A549 (cell line): ENCODE data around the gene MYO15B. TPM values are rescaled to one million over a fixed set of nuclear protein-coding genes. Genes with fewer than 3 reads are reported as not detected.

ENCODE experiments used
- ATAC-seq, 2 experiments: fragments of 200-7000 bp in 1 of 2; fragments of >200 bp in 1 of 2; cut with Nextera tagmentation in 1 of 2; cut with Tn5 transposase in 1 of 2; 3 replicates each; pipeline versions ENCODE4 v1.8.0 to v1.9.1; 2018 to 2020; ENCODE audit warnings: mild to moderate bottlenecking in 1 of 2, moderate library complexity in 1 of 2
- CTCF ChIA-PET: fragments of 300-600 bp; sonication (Branson Sonifier 250); formaldehyde crosslinking; extraction: SDS; loops from one replicate; lab custom pipeline; 2021; ENCODE audit warnings: antibody characterized with exemption, inconsistent platforms; lab: Yijun Ruan, JAX
- POLR2A ChIA-PET: fragments of 350-600 bp; formaldehyde crosslinking; extraction: SDS; loops from one replicate; lab custom pipeline; 2021; ENCODE audit warnings: antibody characterized with exemption, inconsistent platforms; lab: Yijun Ruan, JAX
- DNase-seq, 2 experiments: peaks; one replicate each; pipeline versions ENCODE4 v3.0.0 to v3.0.0-alpha.2; 2011 to 2016; ENCODE audit warnings: low read depth in 1 of 2, low spot score in 1 of 2
- FAIRE-seq: peaks from 2 replicates; lab custom pipeline; 2011; peaks lifted over from hg19 to GRCh38; lab: Jason Lieb, UNC
- H3K27ac ChIP-seq, 2 experiments: fragments of >200 bp; sonication (Bioruptor Twin); formaldehyde crosslinking; 3 replicates each; pipeline ENCODE4 v1.5.1; 2016 to 2017
- H3K4me1 ChIP-seq: fragments of >200 bp; sonication (Bioruptor Twin); formaldehyde crosslinking; 3 replicates; pipeline ENCODE4 v1.6.1; 2016
- H3K4me2 ChIP-seq: fragments of >200 bp; sonication (Bioruptor Twin); formaldehyde crosslinking; 3 replicates; pipeline ENCODE4 v1.6.1; 2016
- H3K4me3 ChIP-seq: fragments of >200 bp; sonication (Bioruptor Twin); formaldehyde crosslinking; 3 replicates; pipeline ENCODE4 v1.5.1; 2016
- H3K9me3 ChIP-seq: fragments of >200 bp; sonication (Bioruptor Twin); formaldehyde crosslinking; 3 replicates; pipeline ENCODE4 v1.6.1; 2016
- CBX2 ChIP-seq: fragments of 200-600 bp; sonication (generic); IDR thresholded peaks from 2 replicates; pipeline ENCODE4 v1.6.1; 2016; ENCODE audit warnings: low read depth, mild to moderate bottlenecking, borderline replicate concordance
- CBX8 ChIP-seq: fragments of 200-600 bp; sonication (generic); IDR thresholded peaks from 2 replicates; pipeline ENCODE4 v1.6.1; 2016
- CEBPB ChIP-seq, 2 experiments: fragments of >200 bp in 1 of 2; sonication (Bioruptor Twin) in 1 of 2; formaldehyde crosslinking in 1 of 2; IDR thresholded peaks; 2 replicates each; pipeline ENCODE4 v1.6.1; 2012 to 2016
- CHD2 ChIP-seq: fragments of 150-350 bp; IDR thresholded peaks from 2 replicates; pipeline ENCODE4 v1.6.1; 2014; ENCODE audit warnings: low read length; ENCODE audit not compliant: partially characterized antibody
- CHD4 ChIP-seq: fragments of 200-600 bp; sonication (generic); IDR thresholded peaks from 2 replicates; pipeline ENCODE4 v1.6.1; 2016; ENCODE audit warnings: antibody characterized with exemption, mild to moderate bottlenecking, borderline replicate concordance
- CTCF ChIP-seq: fragments of >200 bp; sonication (Bioruptor Twin); formaldehyde crosslinking; IDR thresholded peaks from 3 replicates; pipeline ENCODE4 v1.5.1; 2016
- EHMT2 ChIP-seq: fragments of 200-600 bp; sonication (generic); IDR thresholded peaks from 2 replicates; pipeline ENCODE4 v1.6.1; 2016; ENCODE audit warnings: antibody characterized with exemption, low read depth, mild to moderate bottlenecking, moderate library complexity
- ELK1 ChIP-seq: fragments of 150-350 bp; IDR thresholded peaks from 2 replicates; pipeline ENCODE4 v1.6.1; 2014; ENCODE audit warnings: low read depth, mild to moderate bottlenecking, low read length
- ESRRA ChIP-seq: fragments of 150-350 bp; IDR thresholded peaks from 2 replicates; pipeline ENCODE4 v1.6.1; 2014; ENCODE audit warnings: mild to moderate bottlenecking, low read length, borderline replicate concordance
- FOSB ChIP-seq: fragments of 250-450 bp; sonication (Bioruptor Pico); IDR thresholded peaks from 2 replicates; pipeline ENCODE4 v1.5.0; 2020; ENCODE audit warnings: mild to moderate bottlenecking, moderate library complexity
- FOXS1 ChIP-seq: fragments of 250-450 bp; sonication (Bioruptor Pico); IDR thresholded peaks from 2 replicates; pipeline ENCODE4 v1.5.0; 2020; ENCODE audit warnings: mild to moderate bottlenecking, moderate library complexity
- GATA3 ChIP-seq: IDR thresholded peaks from 2 replicates; pipeline ENCODE4 v1.6.1; 2012; ENCODE audit warnings: borderline replicate concordance
- HEYL ChIP-seq: fragments of 250-450 bp; sonication (Bioruptor Pico); IDR thresholded peaks from 2 replicates; pipeline ENCODE4 v1.8.0; 2021; ENCODE audit warnings: mild to moderate bottlenecking, moderate library complexity
- HOXB13 ChIP-seq: fragments of 250-450 bp; sonication (Bioruptor Pico); IDR thresholded peaks from 2 replicates; pipeline ENCODE4 v1.5.0; 2020; ENCODE audit warnings: low read depth, mild to moderate bottlenecking, moderate library complexity
- HOXB5 ChIP-seq: fragments of 250-450 bp; sonication (Bioruptor Pico); IDR thresholded peaks from 2 replicates; pipeline ENCODE4 v1.5.0; 2020; ENCODE audit warnings: mild to moderate bottlenecking, moderate library complexity
- JUNB ChIP-seq: fragments of >200 bp; sonication (Bioruptor Twin); formaldehyde crosslinking; IDR thresholded peaks from 2 replicates; pipeline ENCODE4 v1.6.1; 2016
- KDM1A ChIP-seq: fragments of 200-600 bp; sonication (generic); IDR thresholded peaks from 2 replicates; pipeline ENCODE4 v1.6.1; 2016; ENCODE audit warnings: low read depth, mild to moderate bottlenecking
- KDM5A ChIP-seq: fragments of 200-600 bp; sonication (generic); IDR thresholded peaks from 2 replicates; pipeline ENCODE4 v1.6.1; 2016; ENCODE audit warnings: antibody characterized with exemption, mild to moderate bottlenecking
- MAFK ChIP-seq: fragments of 450-650 bp; IDR thresholded peaks from 2 replicates; pipeline ENCODE4 v1.6.1; 2014; ENCODE audit not compliant: partially characterized antibody
- MAZ ChIP-seq: fragments of 150-350 bp; IDR thresholded peaks from 2 replicates; pipeline ENCODE4 v1.6.1; 2014; ENCODE audit warnings: antibody characterized with exemption, low read depth, low read length, borderline replicate concordance
- NPAS2 ChIP-seq: fragments of 250-450 bp; sonication (Bioruptor Pico); IDR thresholded peaks from 2 replicates; pipeline ENCODE4 v1.8.0; 2022; ENCODE audit warnings: mild to moderate bottlenecking, moderate library complexity, borderline replicate concordance
- NR3C1 ChIP-seq: fragments of >200 bp; sonication (Bioruptor Twin); formaldehyde crosslinking; IDR thresholded peaks from 3 replicates; pipeline ENCODE4 v1.6.1; 2017
- PBX3 ChIP-seq: IDR thresholded peaks from 2 replicates; pipeline ENCODE4 v1.6.1; 2012
- PHF8 ChIP-seq: fragments of 200-600 bp; sonication (generic); IDR thresholded peaks from 2 replicates; pipeline ENCODE4 v1.6.1; 2016; ENCODE audit warnings: low read depth, mild to moderate bottlenecking, antibody characterized with exemption, moderate library complexity, borderline replicate concordance
- POLR2A ChIP-seq: IDR thresholded peaks from 2 replicates; pipeline ENCODE4 v1.6.1; 2012; ENCODE audit warnings: mild to moderate bottlenecking, low read length
- POLR2AphosphoS2 ChIP-seq: conservative IDR thresholded peaks from 2 replicates; pipeline ENCODE4 v1.6.1; 2012; ENCODE audit warnings: low read length, improper control_type of control experiment, inconsistent platforms
- RNF2 ChIP-seq: fragments of 200-600 bp; sonication (generic); IDR thresholded peaks from 2 replicates; pipeline ENCODE4 v1.6.1; 2016; ENCODE audit warnings: low read depth, mild to moderate bottlenecking, antibody characterized with exemption, moderate library complexity, borderline replicate concordance
- SMC3 ChIP-seq: fragments of >200 bp; sonication (Bioruptor Twin); formaldehyde crosslinking; IDR thresholded peaks from 3 replicates; pipeline ENCODE4 v1.6.1; 2018; ENCODE audit warnings: inconsistent platforms
- TFCP2L1 ChIP-seq: fragments of 250-450 bp; sonication (Bioruptor Pico); IDR thresholded peaks from 2 replicates; pipeline ENCODE4 v1.5.0; 2021; ENCODE audit warnings: mild to moderate bottlenecking
- ZC3H11A ChIP-seq: fragments of 450-650 bp; IDR thresholded peaks from 2 replicates; pipeline ENCODE4 v1.6.1; 2014; ENCODE audit warnings: antibody characterized with exemption, mild to moderate bottlenecking
- ZFP36 ChIP-seq: fragments of 450-650 bp; IDR thresholded peaks from 2 replicates; pipeline ENCODE4 v1.6.1; 2014; ENCODE audit warnings: borderline replicate concordance; ENCODE audit not compliant: partially characterized antibody
- WGBS: methylation state at CpG from one replicate; pipeline ENCODE4 v1.1.6; 2017; ENCODE audit errors: missing lambda C conversion rate; 5-methylcytosine and 5-hydroxymethylcytosine counted together
- polyA plus RNA-seq, 4 experiments: library from polyadenylated mRNA; depleted of rRNA in 3 of 4; stranded (reverse); fragments of >200 nt; fragmentation: RNase III in 1 of 4; extraction: RNeasy Plus Mini Kit Qiagen cat#74134 plus additional on column Dnase treatment in 1 of 4; gene quantifications; 2 replicates in 3 of 4; 3 replicates in 1 of 4; pipeline ENCODE4 v1.2.3, GENCODE V29; 2011 to 2017
- TF ChIP-seq, protein P1 (sequence below): fragments of 250-450 bp; sonication (Bioruptor Pico); IDR thresholded peaks from 2 replicates; pipeline ENCODE4 v1.5.0; 2021; ENCODE audit warnings: mild to moderate bottlenecking, moderate library complexity, borderline replicate concordance
- TF ChIP-seq, protein P2 (sequence below): IDR thresholded peaks from 2 replicates; pipeline ENCODE4 v1.6.1; 2012
- TF ChIP-seq, protein P3 (sequence below): fragments of >200 bp; sonication (Bioruptor Twin); formaldehyde crosslinking; IDR thresholded peaks from 3 replicates; pipeline ENCODE4 v1.6.1; 2016

Gene MYO15B
- polyA plus RNA-seq, 2 of the 4 experiments (the other 2 are of a cell fraction), result 12.4 to 33.9 TPM

DNA sequence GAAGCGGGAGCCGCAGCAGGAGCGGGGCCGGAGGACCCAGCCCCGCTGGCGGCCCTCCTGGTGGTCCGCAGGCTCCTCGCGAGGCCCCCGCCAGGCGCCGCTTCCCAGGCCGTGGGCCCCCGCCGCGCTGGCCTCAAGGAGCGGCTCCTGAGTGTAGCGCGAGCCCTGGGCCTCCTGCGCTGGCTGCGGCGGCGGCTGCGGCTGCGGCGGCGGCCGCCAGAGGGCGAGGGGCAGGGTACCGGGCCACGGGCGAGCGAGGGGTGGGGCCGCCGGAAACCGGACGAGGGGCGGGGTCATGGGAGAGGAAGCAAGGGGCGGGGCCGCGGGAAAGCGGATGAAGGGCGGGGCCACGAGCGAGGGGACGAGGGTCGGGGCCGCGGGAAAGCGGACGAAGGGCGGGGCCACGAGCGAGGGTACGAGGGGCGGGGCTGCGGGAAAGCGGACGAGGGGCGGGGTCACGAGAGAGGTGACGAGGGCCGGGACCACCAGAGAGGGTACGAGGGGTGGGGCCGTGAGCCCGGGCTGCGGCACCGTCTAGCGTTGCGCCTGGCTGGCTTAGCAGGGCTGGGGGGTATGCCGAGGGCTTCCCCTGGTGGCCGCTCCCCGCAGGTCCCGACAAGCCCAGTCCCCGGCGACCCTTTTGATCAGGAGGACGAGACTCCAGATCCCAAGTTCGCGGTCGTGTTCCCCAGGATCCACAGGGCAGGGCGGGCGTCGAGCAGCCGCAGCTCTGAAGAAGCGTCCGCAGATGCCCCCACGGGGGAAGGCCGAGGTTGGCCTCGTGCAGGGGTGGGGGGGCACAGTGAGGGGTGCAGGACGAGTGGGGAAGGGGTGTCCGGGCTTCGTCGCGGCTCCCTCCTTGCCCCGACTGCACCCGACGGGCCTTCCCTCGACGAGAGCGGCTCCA is 1.7 kb downstream of the MYO15B start:
- POLR2A ChIA-PET, result no interaction called here
- ATAC-seq, result peak; percentile 80 to 90
- FAIRE-seq, result no peak
- WGBS, result 39% methylated on average over 46 of the region's 100 CpGs
- Histone ChIP-seq H3K27ac (peak overlapping the region; percentile 90), H3K4me2 (peak overlapping the region; percentile 92), H3K4me3 (peak overlapping the region; percentile 57), H3K9me3 (no peaks in the 10 kb centered on the region), H3K4me1 (peaks cover 21% of the 10 kb centered on the region)
- CTCF ChIA-PET, result interaction anchor here (0.7 to 29.9 kb wide), 18 partner anchors 9 to 167 kb away, joined by 3 to 926 read pairs (median 5); partner anchors contain the start of genes SMIM5 and TSEN54
- DNase-seq, result peak; percentile 91 to 96
- TF ChIP-seq MAZ (peak; percentile 74; the same call in 1 of the 2 replicates), POLR2AphosphoS2 (no peak), JUNB (no peak), HEYL (no peak), CEBPB (IDR thresholded peaks at IDR 0.05) (no peak), HOXB13 (no peak), CHD2 (no peak), KDM5A (no peak), ZC3H11A (no peak), CHD4 (no peak), TFCP2L1 (CRISPR knock-in tag) (no peak), ESRRA (no peak), RNF2 (0 out of 2 replicates have a peak, but pooled peaks have one; percentile 37), EHMT2 (no peak), HOXB5 (CRISPR knock-in tag) (0 out of 2 replicates have a peak, but pooled peaks have one; percentile 57), FOSB (CRISPR knock-in tag) (no peak), GATA3 (no peak), FOXS1 (no peak), CBX8 (no peak), NPAS2 (CRISPR knock-in tag) (peak; percentile 4; the same call in 1 of the 2 replicates), PHF8 (peak; percentile 36; the same call in 1 of the 2 replicates), MAFK (no peak), CTCF (peak; percentile 87), NR3C1 (no peak), POLR2A (peak; percentile 23), PBX3 (no peak), ELK1 (no peak), CBX2 (no peak), ZFP36 (no peak), SMC3 (peak; percentile 97), KDM1A (no peak)
- TF ChIP-seq, protein P1, sequence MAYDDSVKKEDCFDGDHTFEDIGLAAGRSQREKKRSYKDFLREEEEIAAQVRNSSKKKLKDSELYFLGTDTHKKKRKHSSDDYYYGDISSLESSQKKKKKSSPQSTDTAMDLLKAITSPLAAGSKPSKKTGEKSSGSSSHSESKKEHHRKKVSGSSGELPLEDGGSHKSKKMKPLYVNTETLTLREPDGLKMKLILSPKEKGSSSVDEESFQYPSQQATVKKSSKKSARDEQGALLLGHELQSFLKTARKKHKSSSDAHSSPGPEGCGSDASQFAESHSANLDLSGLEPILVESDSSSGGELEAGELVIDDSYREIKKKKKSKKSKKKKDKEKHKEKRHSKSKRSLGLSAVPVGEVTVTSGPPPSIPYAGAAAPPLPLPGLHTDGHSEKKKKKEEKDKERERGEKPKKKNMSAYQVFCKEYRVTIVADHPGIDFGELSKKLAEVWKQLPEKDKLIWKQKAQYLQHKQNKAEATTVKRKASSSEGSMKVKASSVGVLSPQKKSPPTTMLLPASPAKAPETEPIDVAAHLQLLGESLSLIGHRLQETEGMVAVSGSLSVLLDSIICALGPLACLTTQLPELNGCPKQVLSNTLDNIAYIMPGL (CRISPR knock-in tag), result no peak
- TF ChIP-seq, protein P2, sequence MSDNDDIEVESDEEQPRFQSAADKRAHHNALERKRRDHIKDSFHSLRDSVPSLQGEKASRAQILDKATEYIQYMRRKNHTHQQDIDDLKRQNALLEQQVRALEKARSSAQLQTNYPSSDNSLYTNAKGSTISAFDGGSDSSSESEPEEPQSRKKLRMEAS, result peak; percentile 43; the same call in 1 of the 2 replicates
- TF ChIP-seq, protein P3, sequence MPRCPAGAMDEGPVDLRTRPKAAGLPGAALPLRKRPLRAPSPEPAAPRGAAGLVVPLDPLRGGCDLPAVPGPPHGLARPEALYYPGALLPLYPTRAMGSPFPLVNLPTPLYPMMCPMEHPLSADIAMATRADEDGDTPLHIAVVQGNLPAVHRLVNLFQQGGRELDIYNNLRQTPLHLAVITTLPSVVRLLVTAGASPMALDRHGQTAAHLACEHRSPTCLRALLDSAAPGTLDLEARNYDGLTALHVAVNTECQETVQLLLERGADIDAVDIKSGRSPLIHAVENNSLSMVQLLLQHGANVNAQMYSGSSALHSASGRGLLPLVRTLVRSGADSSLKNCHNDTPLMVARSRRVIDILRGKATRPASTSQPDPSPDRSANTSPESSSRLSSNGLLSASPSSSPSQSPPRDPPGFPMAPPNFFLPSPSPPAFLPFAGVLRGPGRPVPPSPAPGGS, result no peak
